Measurements from ENCODE around the gene HACD4.

DNA sequence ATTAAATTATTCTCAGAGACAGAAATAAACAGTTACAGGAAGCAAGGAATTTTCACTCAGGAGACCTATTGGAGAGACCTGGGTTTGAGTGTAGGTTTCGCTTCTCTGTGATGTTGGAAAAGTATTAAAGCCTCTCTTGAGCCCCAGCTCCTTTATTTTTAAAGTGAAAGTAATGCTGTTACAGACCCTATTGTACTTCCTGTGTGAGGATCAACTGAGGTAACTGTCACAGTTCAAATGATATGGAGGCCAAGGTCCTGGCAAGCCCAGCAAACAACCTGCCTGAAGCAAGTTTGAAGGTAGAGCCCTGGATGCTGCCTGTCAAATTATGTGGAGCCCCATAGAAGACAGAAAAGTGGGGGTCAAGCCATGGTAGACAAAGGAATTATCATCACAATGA is 7.9 kb upstream of the HACD4 start:
- TF ChIP-seq CTCF (IDR thresholded peaks at IDR 0.05), result no peak
- TF ChIP-seq POLR2A (IDR thresholded peaks at IDR 0.05), result no peak

All from Peyer's patch (tissue), 4 donors.